Activated CD8-positive, alpha-beta memory T cell treated with anti-CD3 and anti-CD28 coated beads, Interleukin-2, amount 50 U/mL, for 48 hours (primary cell): Measurements from ENCODE around the gene C4BPA.

ENCODE experiments used
- DNase-seq: peaks from one replicate; pipeline ENCODE4 v3.0.0-alpha.2; 2020

Gene C4BPA

GRCh38 chr1:207077470-207078377 is 26.3 kb upstream of the C4BPA start:
- DNase-seq = peak; percentile 66

- no peak for DNase-seq
Measured at GRCh38 chr1:207078578-207079132, 25.4 kb upstream of the C4BPA start.

GRCh38 chr1:207079706-207080241 is 24.3 kb upstream of the C4BPA start:
- DNase-seq = no peak

- DNase-seq = no peak
Measured at GRCh38 chr1:207081088-207081487, 22.9 kb upstream of the C4BPA start.

GRCh38 chr1:207081806-207082205 is 22.2 kb upstream of the C4BPA start:
- DNase-seq = no peak

GRCh38 chr1:207084232-207084631 is 19.8 kb upstream of the C4BPA start:
- DNase-seq = no peak

- no peak for DNase-seq
Measured at GRCh38 chr1:207084701-207085180, 19.3 kb upstream of the C4BPA start.

- no peak for DNase-seq
Measured at GRCh38 chr1:207085887-207086286, 18.1 kb upstream of the C4BPA start.

GRCh38 chr1:207088161-207088560 is 15.9 kb upstream of the C4BPA start:
- DNase-seq = no peak

- no peak for DNase-seq
Measured at GRCh38 chr1:207088701-207089626, 15.1 kb upstream of the C4BPA start, which contains the start of gene C4BPB. C4BPB (plus strand) TSS chr1:207088860; CDS start chr1:207089532, 672 bp downstream.

- no peak for DNase-seq
Measured at GRCh38 chr1:207089627-207090355, 14.2 kb upstream of the C4BPA start.

- DNase-seq = no peak
Measured at GRCh38 chr1:207091200-207091908, 12.7 kb upstream of the C4BPA start.

- no peak for DNase-seq
Measured at GRCh38 chr1:207093944-207094343, 10.1 kb upstream of the C4BPA start.

GRCh38 chr1:207097871-207098324 is 6.1 kb upstream of the C4BPA start:
- no peak for DNase-seq

GRCh38 chr1:207101720-207102119 is 2.3 kb upstream of the C4BPA start:
- DNase-seq = no peak

- no peak for DNase-seq
Measured at GRCh38 chr1:207102146-207102545, 1.9 kb upstream of the C4BPA start.

GRCh38 chr1:207102659-207103058 is 1.4 kb upstream of the C4BPA start:
- no peak for DNase-seq

- DNase-seq = no peak
Measured at GRCh38 chr1:207109004-207109403, 5.0 kb downstream of the C4BPA start.

- no peak for DNase-seq
Measured at GRCh38 chr1:207112616-207113296, 8.7 kb downstream of the C4BPA start.

- DNase-seq = no peak
Measured at GRCh38 chr1:207115269-207115668, 11.2 kb downstream of the C4BPA start.

- DNase-seq = no peak
Measured at GRCh38 chr1:207124389-207124788, 20.4 kb downstream of the C4BPA start.
